Measurements from ENCODE around the gene COG8.

Gene COG8, protein sequence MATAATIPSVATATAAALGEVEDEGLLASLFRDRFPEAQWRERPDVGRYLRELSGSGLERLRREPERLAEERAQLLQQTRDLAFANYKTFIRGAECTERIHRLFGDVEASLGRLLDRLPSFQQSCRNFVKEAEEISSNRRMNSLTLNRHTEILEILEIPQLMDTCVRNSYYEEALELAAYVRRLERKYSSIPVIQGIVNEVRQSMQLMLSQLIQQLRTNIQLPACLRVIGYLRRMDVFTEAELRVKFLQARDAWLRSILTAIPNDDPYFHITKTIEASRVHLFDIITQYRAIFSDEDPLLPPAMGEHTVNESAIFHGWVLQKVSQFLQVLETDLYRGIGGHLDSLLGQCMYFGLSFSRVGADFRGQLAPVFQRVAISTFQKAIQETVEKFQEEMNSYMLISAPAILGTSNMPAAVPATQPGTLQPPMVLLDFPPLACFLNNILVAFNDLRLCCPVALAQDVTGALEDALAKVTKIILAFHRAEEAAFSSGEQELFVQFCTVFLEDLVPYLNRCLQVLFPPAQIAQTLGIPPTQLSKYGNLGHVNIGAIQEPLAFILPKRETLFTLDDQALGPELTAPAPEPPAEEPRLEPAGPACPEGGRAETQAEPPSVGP

DNA sequence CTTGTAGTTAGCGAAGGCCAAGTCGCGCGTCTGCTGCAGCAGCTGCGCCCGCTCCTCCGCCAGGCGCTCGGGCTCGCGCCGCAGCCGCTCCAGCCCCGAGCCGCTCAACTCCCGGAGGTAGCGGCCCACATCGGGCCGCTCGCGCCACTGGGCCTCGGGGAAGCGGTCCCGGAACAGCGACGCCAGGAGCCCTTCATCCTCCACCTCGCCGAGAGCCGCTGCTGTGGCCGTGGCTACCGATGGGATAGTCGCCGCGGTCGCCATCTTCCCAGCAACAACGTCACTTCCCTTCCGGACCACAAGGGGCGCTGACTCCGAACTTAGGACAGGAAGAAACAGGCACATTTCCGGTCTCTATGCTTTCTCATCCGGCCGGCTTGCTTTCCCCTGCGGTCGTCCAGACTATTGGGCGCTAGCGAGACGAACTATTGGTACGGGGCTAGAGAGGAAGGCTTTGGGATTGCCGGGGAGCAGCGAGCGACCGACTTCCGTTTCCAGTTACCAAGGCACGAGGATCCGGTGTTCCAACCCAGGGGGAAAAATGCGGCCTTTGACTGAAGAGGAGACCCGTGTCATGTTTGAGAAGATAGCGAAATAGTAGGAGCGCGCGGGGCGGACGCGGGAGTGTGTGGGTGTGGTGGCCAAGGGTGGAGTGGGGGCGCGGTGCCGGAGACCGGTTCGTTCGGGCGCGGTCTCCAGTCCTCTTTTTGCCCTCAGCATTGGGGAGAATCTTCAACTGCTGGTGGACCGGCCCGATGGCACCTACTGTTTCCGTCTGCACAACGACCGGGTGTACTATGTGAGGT is at the start of gene COG8, which contains the start of gene NIP7:
Gene COG8 (minus strand): TSS at position 276 of the 806 bp plus-strand sequence. CDS start 12 bp downstream, at position 264.
Gene NIP7 (plus strand): TSS at position 484 of the 806 bp plus-strand sequence. CDS start 58 bp downstream, at position 542.
- H3K4me3 ChIP-seq (ENCODE audit: low read depth, low read length), result peak within 1 kb of the TSS; percentile 95
- DNase-seq (ENCODE audit: low read depth), result peak; percentile 97
- TF ChIP-seq, protein P1, sequence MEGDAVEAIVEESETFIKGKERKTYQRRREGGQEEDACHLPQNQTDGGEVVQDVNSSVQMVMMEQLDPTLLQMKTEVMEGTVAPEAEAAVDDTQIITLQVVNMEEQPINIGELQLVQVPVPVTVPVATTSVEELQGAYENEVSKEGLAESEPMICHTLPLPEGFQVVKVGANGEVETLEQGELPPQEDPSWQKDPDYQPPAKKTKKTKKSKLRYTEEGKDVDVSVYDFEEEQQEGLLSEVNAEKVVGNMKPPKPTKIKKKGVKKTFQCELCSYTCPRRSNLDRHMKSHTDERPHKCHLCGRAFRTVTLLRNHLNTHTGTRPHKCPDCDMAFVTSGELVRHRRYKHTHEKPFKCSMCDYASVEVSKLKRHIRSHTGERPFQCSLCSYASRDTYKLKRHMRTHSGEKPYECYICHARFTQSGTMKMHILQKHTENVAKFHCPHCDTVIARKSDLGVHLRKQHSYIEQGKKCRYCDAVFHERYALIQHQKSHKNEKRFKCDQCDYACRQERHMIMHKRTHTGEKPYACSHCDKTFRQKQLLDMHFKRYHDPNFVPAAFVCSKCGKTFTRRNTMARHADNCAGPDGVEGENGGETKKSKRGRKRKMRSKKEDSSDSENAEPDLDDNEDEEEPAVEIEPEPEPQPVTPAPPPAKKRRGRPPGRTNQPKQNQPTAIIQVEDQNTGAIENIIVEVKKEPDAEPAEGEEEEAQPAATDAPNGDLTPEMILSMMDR (IDR thresholded peaks at IDR 0.05; ENCODE audit: control insufficient read depth, extremely low read depth, insufficient read depth), result peak; percentile 88

DNA sequence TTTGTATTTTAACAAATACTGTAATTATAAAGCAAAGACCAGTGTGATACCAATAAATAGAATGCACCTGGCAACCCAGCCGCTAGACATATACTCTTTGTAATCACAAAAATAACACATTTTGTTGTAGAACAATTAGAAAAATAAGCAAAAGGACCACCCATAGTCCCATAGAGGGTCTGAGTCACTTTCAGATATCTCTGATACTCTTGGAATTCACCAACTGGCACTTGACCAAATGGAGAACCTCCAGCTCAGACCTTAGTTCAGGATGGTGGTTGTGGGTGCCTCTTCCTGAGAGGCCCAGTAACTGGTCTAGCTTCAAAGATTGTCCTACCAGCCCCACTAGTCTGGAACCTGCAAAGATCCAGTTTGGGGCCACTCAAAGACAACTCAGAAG is 47.2 kb upstream of the COG8 start:
- TF ChIP-seq, protein P1 (IDR thresholded peaks at IDR 0.05; ENCODE audit: control insufficient read depth, extremely low read depth, insufficient read depth), result no peak
- no peak for DNase-seq (ENCODE audit: low read depth)
- H3K4me3 ChIP-seq (ENCODE audit: low read depth, low read length), result peak overlapping the region; percentile 71

DNA sequence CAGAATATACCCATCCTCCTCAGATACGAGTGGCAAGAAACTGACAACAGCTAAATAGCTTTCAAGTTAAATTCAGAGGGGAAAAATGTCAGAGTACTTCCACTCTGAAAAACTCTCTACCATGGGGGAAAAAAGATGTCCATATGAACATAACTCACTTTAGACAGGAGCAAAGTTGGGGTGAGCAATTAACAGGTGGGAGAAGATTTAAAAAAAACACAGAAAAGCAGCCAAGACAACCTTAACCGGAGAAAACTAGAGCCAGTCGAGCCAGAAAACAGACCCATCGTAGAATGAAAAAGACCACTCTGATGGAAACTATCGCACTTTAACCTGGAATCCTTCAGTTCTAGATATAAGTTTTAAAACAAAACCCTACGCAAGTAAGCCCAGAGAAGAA is 45.6 kb upstream of the COG8 start:
- DNase-seq (ENCODE audit: low read depth), result no peak
- TF ChIP-seq, protein P1 (IDR thresholded peaks at IDR 0.05; ENCODE audit: control insufficient read depth, extremely low read depth, insufficient read depth), result no peak
- H3K4me3 ChIP-seq (ENCODE audit: low read depth, low read length), result peak overlapping the region; percentile 71

DNA sequence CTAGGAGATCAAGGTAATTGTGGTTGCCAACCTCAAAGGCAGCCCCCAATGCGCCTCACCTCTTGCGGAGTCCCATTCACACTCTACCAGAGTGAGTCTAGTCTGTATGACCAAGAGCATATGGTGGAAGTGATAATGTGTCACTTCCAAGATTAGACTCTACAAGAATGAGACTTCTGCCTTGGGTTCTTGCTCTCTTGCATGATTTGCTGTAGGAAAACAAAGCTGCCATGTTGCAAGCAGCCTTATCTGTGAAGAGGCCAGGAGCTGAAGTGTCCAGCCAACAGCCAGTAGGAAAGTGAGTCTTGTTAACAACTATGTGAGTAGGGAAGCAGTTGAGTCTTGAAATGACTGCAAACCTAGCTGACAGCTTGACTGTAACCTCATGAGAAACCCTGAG is 43.1 kb upstream of the COG8 start:
- TF ChIP-seq, protein P1 (IDR thresholded peaks at IDR 0.05; ENCODE audit: control insufficient read depth, extremely low read depth, insufficient read depth), result no peak
- DNase-seq (ENCODE audit: low read depth), result no peak
- H3K4me3 ChIP-seq (ENCODE audit: low read depth, low read length), result no peak overlapping the region

DNA sequence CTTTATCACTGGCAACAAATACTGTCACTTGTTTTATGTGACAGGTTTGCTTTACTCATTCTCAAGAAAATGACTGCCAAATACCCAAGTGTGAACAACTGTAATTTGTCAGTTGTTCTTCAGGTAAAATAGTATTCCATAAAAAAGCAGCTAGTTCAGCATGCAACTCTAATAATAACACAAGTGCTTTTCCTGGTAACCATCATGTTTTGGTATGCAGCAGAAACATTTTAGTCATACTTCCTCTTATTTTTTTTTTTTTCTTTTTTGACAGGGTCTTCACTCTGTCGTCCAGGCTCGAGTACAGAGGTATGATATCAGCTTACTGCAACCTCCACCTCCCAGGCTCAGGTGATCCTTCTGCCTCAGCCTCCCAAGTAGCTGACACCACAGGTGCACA is 41.9 kb upstream of the COG8 start:
- no peak for DNase-seq (ENCODE audit: low read depth)
- H3K4me3 ChIP-seq (ENCODE audit: low read depth, low read length), result no peak overlapping the region
- TF ChIP-seq, protein P1 (IDR thresholded peaks at IDR 0.05; ENCODE audit: control insufficient read depth, extremely low read depth, insufficient read depth), result no peak

DNA sequence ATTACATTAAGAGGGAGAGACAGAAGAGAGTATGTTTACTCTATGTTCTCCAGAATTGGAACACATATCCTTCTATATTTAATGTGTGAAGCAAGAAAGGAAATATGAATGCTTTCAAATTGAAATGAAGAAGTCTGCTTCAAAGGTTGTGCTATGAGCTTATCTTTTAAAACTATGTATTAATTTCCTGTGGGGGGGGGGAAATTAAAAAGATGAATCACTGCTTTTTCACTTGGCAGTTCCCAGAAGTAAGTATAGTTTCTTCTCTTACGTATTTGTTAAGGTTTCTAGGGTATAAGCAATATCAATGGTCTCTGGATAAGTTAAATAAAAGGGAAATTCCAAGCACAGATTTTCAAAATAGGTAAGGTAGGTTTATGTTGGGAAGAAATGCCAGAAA is 39.4 kb upstream of the COG8 start:
- DNase-seq (ENCODE audit: low read depth), result no peak
- TF ChIP-seq, protein P1 (IDR thresholded peaks at IDR 0.05; ENCODE audit: control insufficient read depth, extremely low read depth, insufficient read depth), result no peak
- no peak overlapping the region for H3K4me3 ChIP-seq (ENCODE audit: low read depth, low read length)
